Measurements from ENCODE around the gene UCN2.

Gene UCN2

GRCh38 chr3:48591436-48591835, 27.9 kb upstream of the UCN2 start:
- no peak for DNase-seq (ENCODE audit: low read depth in 2 of 2)

GRCh38 chr3:48588230-48588629, 24.6 kb upstream of the UCN2 start:
- DNase-seq (ENCODE audit: low read depth in 2 of 2): no peak

DNA sequence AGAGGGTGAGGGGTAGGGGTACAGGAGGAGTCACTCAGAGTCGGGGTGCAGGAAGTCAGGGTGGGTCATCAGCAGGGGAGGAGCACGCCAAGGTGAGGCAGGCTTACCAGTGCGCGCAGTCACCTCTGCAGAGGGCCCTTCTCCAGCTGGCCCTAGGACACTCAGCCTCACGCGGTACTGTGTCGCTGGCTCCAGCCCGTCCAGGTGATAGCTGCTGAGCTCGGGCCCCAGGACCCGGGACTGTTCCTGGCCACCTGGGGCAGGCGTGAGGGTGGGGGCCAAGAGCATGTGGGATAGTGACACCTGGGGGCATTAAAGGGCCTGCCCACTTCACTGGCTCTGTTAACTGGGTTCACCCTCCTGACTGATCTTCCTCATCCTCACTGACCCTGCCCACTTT, 24.1 kb upstream of the UCN2 start:
- no peak for DNase-seq (ENCODE audit: low read depth in 2 of 2)

- no peak for DNase-seq (ENCODE audit: low read depth in 2 of 2)
These were observed 21.8 kb upstream of the UCN2 start for GRCh38 chr3:48585411-48585810.

DNA sequence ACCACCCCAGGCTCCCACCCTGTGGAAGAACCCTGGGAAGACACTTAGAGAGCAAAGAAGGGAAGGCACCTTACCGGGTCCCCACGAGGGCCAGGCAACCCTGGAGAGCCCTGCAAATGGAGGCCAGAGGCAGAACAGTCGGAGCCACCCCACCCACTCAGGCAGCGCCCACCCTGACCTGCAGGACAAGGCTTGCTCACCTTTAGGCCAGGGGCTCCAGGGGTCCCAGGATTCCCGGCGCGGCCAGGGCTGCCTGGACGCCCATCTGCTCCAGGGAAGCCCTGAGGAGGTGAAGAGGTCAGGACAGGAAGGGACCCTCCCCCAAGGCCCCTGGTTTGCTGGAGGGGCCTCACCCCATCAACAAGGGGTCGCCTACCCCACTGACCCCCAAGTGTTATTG, 21.3 kb upstream of the UCN2 start:
- no peak for DNase-seq (ENCODE audit: low read depth in 2 of 2)

GRCh38 chr3:48581621-48582481, 18.3 kb upstream of the UCN2 start:
- no peak for DNase-seq (ENCODE audit: low read depth in 2 of 2)

GRCh38 chr3:48576647-48577046, 13.1 kb upstream of the UCN2 start:
- DNase-seq (ENCODE audit: low read depth in 2 of 2): no peak

DNA sequence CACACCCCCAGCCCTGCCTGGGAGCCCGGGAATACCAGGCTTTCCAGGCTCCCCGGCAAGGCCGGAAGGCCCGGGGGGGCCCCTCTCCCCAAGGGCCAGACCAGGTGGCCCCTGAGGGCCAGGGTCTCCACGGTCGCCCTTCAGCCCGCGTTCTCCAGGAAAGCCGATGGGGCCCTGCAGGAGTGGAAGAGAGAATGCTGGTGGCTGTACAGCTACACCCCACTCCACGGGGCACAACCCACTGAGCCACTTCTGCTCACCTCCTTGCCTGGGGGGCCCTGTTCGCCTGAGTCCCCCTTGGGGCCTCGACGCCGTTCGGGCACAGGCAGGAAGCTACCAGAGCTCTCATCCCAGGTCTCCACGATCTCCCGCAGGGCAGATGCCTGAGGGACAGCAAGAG, 11.8 kb upstream of the UCN2 start:
- DNase-seq (ENCODE audit: low read depth in 2 of 2): no peak

- no peak for DNase-seq (ENCODE audit: low read depth in 2 of 2)
These were observed 10.5 kb upstream of the UCN2 start for GRCh38 chr3:48573973-48574585.

GRCh38 chr3:48572517-48572916, 8.9 kb upstream of the UCN2 start:
- no peak for DNase-seq (ENCODE audit: low read depth in 2 of 2)

DNA sequence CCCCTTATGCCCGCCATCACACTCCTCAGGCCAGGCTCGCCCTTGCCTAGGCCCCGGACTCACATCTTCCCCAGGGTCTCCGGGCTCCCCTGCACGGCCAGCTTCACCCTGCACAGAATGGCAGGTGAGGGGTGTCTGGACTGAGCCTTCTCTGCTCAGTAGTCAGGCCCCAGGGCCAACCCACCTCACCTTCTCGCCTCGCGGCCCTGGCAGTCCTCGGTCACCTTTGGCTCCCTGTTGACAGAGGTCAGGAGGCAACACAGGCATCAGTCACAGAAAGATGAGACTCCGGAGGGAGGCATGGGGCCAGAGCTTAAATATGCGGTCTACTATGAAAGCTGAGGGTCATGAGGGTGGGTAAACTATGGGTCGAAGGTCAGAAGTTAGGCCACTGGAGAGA, 8.4 kb upstream of the UCN2 start:
- no peak for DNase-seq (ENCODE audit: low read depth in 2 of 2)

GRCh38 chr3:48569808-48570450, 6.3 kb upstream of the UCN2 start:
- no peak for DNase-seq (ENCODE audit: low read depth in 2 of 2)

- DNase-seq (ENCODE audit: low read depth in 2 of 2): no peak
These were observed 5.8 kb upstream of the UCN2 start for GRCh38 chr3:48569400-48569799.

- DNase-seq (ENCODE audit: low read depth in 2 of 2): no peak
These were observed 4.9 kb upstream of the UCN2 start for GRCh38 chr3:48568476-48568875.

DNA sequence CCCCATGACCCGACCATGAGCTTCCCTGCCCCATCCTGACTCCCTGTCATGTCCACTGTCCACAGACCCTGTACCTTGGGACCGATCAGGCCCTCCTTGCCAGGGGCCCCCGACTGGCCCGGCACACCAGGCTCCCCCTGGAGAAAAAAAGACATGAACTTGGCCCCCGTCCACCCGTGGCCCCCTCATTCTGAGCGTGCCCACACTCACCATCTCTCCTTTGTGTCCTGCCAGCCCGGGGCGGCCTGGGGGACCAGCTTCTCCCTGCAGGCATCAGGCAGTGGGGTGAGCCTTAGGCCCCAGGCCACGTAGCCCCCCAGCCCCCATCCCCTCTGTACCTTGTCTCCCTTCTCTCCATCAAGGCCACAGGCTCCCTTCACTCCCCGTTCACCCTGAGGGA, 3.9 kb upstream of the UCN2 start:
- no peak for DNase-seq (ENCODE audit: low read depth in 2 of 2)

DNA sequence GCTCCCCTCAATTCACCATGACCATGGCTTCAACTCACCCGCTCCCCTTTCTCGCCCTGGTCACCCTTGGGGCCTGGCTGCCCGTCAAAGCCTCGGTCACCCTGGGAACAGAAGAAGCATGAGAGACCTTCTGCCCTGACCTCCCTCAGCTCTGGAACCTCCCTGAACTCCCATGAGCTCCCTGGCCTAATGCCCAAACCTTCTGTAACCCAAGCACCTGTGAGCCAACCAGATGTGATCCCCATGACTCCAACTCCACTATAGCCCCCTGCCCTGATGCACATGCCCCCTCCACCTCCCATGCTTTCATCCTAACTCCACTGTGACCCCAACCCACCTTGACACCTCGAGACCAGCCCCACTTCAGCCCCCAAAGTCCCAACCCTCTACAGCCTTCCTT, 3.5 kb upstream of the UCN2 start:
- no peak for DNase-seq (ENCODE audit: low read depth in 2 of 2)

DNA sequence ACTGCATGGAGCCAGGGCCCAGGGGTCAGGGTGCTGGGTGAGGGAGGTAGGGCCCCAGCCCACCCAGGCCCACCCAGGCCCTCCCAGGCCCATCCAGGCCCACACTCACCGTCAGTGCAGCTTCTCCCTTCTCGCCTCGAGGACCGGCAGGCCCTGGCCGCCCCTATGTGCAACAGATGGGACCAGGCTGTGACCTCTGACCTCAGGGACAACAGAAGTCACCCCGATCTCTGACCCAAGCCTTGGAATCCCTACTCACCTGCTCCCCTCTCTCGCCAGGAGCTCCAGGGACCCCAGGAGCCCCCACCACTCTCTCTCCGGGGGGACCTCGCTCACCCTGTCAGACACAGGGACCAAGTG, 2.8 kb upstream of the UCN2 start:
- DNase-seq (ENCODE audit: low read depth in 2 of 2): no peak

- DNase-seq (ENCODE audit: low read depth in 2 of 2): no peak
These were observed 2.2 kb upstream of the UCN2 start for GRCh38 chr3:48565591-48566400.

GRCh38 chr3:48565186-48565585, 1.6 kb upstream of the UCN2 start:
- DNase-seq (ENCODE audit: low read depth in 2 of 2): no peak

GRCh38 chr3:48564667-48565066, 1.1 kb upstream of the UCN2 start:
- DNase-seq (ENCODE audit: low read depth in 2 of 2): no peak

DNA sequence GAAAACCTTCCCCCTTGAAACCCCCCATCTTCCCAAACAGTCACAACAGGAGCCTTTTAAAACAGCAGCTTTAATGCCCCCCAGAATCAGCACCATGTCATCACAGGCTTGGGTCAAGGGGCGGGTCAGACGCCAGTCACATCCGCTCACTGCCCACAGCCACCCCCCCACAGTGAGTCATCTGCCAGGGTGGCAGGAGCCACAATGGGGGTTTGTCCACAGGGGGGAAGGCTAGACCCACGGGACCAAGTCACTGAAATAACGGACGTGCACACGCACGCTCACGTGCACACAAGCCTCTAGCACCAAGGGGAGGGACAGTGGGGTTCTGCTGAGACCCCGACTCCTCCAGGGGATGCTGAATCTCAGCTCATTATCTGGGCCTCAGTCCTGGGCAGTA, 441 bp upstream of the UCN2 start:
- no peak for DNase-seq (ENCODE audit: low read depth in 2 of 2)

- no peak for DNase-seq (ENCODE audit: low read depth in 2 of 2)
These were observed 1.1 kb downstream of the UCN2 start for GRCh38 chr3:48562367-48563095.
